HEK293 (cell line): ENCODE measurements around the gene TXNDC8.
A peak's percentile ranks its signal among the peaks of the same experiment; 100 is the strongest.

Experiments used
- FEZF1 ChIP-seq: fragments of 450-650 bp; formaldehyde crosslinking; IDR thresholded peaks from 2 replicates; pipeline ENCODE4 v1.5.1; 2016; ENCODE audit warnings: missing biosample characterization, missing genetic modification characterization
- GLI2 ChIP-seq: fragments of 450-650 bp; formaldehyde crosslinking; IDR thresholded peaks from 2 replicates; pipeline ENCODE4; 2017; ENCODE audit warnings: missing biosample characterization, missing genetic modification characterization, low read depth, borderline replicate concordance
- KLF1 ChIP-seq: fragments of 450-650 bp; formaldehyde crosslinking; IDR thresholded peaks from 2 replicates; pipeline ENCODE4 v1.5.1; 2016; ENCODE audit warnings: missing biosample characterization, missing genetic modification characterization
- MZF1 ChIP-seq: fragments of 450-650 bp; formaldehyde crosslinking; IDR thresholded peaks from 2 replicates; pipeline ENCODE4 v1.5.1; 2017; ENCODE audit warnings: missing biosample characterization, missing genetic modification characterization, borderline replicate concordance
- PRDM1 ChIP-seq: fragments of 450-650 bp; formaldehyde crosslinking; IDR thresholded peaks from 2 replicates; pipeline ENCODE4; 2016; ENCODE audit warnings: missing biosample characterization, missing genetic modification characterization
- SALL2 ChIP-seq: fragments of 450-650 bp; formaldehyde crosslinking; IDR thresholded peaks from 2 replicates; pipeline ENCODE4 v1.5.0; 2017; ENCODE audit warnings: missing biosample characterization, mild to moderate bottlenecking, missing genetic modification characterization, borderline replicate concordance
- SP2 ChIP-seq: fragments of 450-650 bp; formaldehyde crosslinking; IDR thresholded peaks from 2 replicates; pipeline ENCODE4 v1.5.1; 2016; ENCODE audit warnings: missing biosample characterization, missing genetic modification characterization
- TCF7L2 ChIP-seq: IDR thresholded peaks from 2 replicates; pipeline ENCODE4 v1.6.1; 2011; ENCODE audit warnings: low read depth, mild to moderate bottlenecking, inconsistent platforms, low read length, moderate library complexity, borderline replicate concordance
- TRIM28 ChIP-seq: IDR thresholded peaks from 2 replicates; pipeline ENCODE4 v1.6.1; 2011; ENCODE audit warnings: low read length, control low read depth, borderline replicate concordance
- WT1 ChIP-seq: fragments of 450-650 bp; formaldehyde crosslinking; IDR thresholded peaks from 2 replicates; pipeline ENCODE4 v1.5.1; 2016; ENCODE audit warnings: missing biosample characterization, missing genetic modification characterization
- ZBTB21 ChIP-seq: fragments of 450-650 bp; formaldehyde crosslinking; IDR thresholded peaks from 2 replicates; pipeline ENCODE4 v1.5.1; 2017; ENCODE audit warnings: missing biosample characterization, missing genetic modification characterization
- ZEB2 ChIP-seq: fragments of 450-650 bp; formaldehyde crosslinking; IDR thresholded peaks from 2 replicates; pipeline ENCODE4 v1.5.1; 2016; ENCODE audit warnings: missing biosample characterization, missing genetic modification characterization
- ZNF114 ChIP-seq: fragments of 450-650 bp; formaldehyde crosslinking; IDR thresholded peaks from 2 replicates; pipeline ENCODE4 v1.5.0; 2017; ENCODE audit warnings: missing biosample characterization, missing genetic modification characterization
- ZNF121 ChIP-seq: fragments of 450-650 bp; formaldehyde crosslinking; IDR thresholded peaks from 2 replicates; pipeline ENCODE4 v1.5.1; 2016; ENCODE audit warnings: missing biosample characterization, missing genetic modification characterization
- ZNF175 ChIP-seq: fragments of 450-650 bp; formaldehyde crosslinking; IDR thresholded peaks from 2 replicates; pipeline ENCODE4 v1.5.1; 2016; ENCODE audit warnings: missing biosample characterization, missing genetic modification characterization
- ZNF350 ChIP-seq: fragments of 450-650 bp; formaldehyde crosslinking; IDR thresholded peaks from 2 replicates; pipeline ENCODE4 v1.5.0; 2017; ENCODE audit warnings: missing biosample characterization, mild to moderate bottlenecking, missing genetic modification characterization
- ZNF404 ChIP-seq: fragments of 450-650 bp; formaldehyde crosslinking; IDR thresholded peaks from 2 replicates; pipeline ENCODE4 v1.5.1; 2017; ENCODE audit warnings: missing biosample characterization, missing genetic modification characterization
- ZNF423 ChIP-seq: fragments of 450-650 bp; formaldehyde crosslinking; IDR thresholded peaks from 2 replicates; pipeline ENCODE4 v1.5.1; 2016; ENCODE audit warnings: missing biosample characterization, missing genetic modification characterization
- ZNF48 ChIP-seq: fragments of 450-650 bp; formaldehyde crosslinking; IDR thresholded peaks from 2 replicates; pipeline ENCODE4 v1.5.1; 2016; ENCODE audit warnings: missing biosample characterization, missing genetic modification characterization
- ZNF558 ChIP-seq: fragments of 450-650 bp; formaldehyde crosslinking; IDR thresholded peaks from 2 replicates; pipeline ENCODE4 v1.5.1; 2016; ENCODE audit warnings: missing biosample characterization, missing genetic modification characterization
- ZNF621 ChIP-seq: fragments of 450-650 bp; formaldehyde crosslinking; IDR thresholded peaks from 2 replicates; pipeline ENCODE4 v1.5.1; 2017; ENCODE audit warnings: missing biosample characterization, missing genetic modification characterization
- ZNF624 ChIP-seq: fragments of 450-650 bp; formaldehyde crosslinking; IDR thresholded peaks from 2 replicates; pipeline ENCODE4 v1.5.1; 2017; ENCODE audit warnings: missing biosample characterization, missing genetic modification characterization
- ZNF629 ChIP-seq: fragments of 450-650 bp; formaldehyde crosslinking; IDR thresholded peaks from 2 replicates; pipeline ENCODE4 v1.5.1; 2017; ENCODE audit warnings: missing biosample characterization, missing genetic modification characterization
- ZNF670 ChIP-seq: fragments of 450-650 bp; formaldehyde crosslinking; IDR thresholded peaks from 2 replicates; pipeline ENCODE4 v1.5.1; 2016; ENCODE audit warnings: missing biosample characterization, missing genetic modification characterization, low read depth
- ZNF677 ChIP-seq: fragments of 450-650 bp; IDR thresholded peaks from 2 replicates; pipeline ENCODE4 v1.5.0; 2018; ENCODE audit warnings: missing biosample characterization, mild to moderate bottlenecking, missing genetic modification characterization, moderate library complexity
- ZNF776 ChIP-seq: fragments of 450-650 bp; formaldehyde crosslinking; IDR thresholded peaks from 2 replicates; pipeline ENCODE4 v1.5.0; 2017; ENCODE audit warnings: missing biosample characterization, missing genetic modification characterization, borderline replicate concordance
- ZSCAN16 ChIP-seq: fragments of 450-650 bp; formaldehyde crosslinking; IDR thresholded peaks from 2 replicates; pipeline ENCODE4 v1.5.1; 2016; ENCODE audit warnings: missing biosample characterization, missing genetic modification characterization
- TF ChIP-seq, protein P1 (sequence below): fragments of 450-650 bp; formaldehyde crosslinking; IDR thresholded peaks from 2 replicates; pipeline ENCODE4 v1.5.1; 2017; ENCODE audit warnings: missing biosample characterization, missing genetic modification characterization
- TF ChIP-seq, protein P2 (sequence below): fragments of 450-650 bp; formaldehyde crosslinking; conservative IDR thresholded peaks from 2 replicates; pipeline ENCODE4 v1.5.1; 2016; ENCODE audit warnings: low read depth, missing biosample characterization, missing genetic modification characterization
- TF ChIP-seq, protein P3 (sequence below): fragments of 450-650 bp; formaldehyde crosslinking; IDR thresholded peaks from 2 replicates; pipeline ENCODE4 v1.5.1; 2017; ENCODE audit warnings: missing biosample characterization, missing genetic modification characterization
- TF ChIP-seq, protein P4 (sequence below): fragments of 450-650 bp; IDR thresholded peaks from 2 replicates; pipeline ENCODE4 v1.5.1; 2018; ENCODE audit warnings: missing biosample characterization, mild to moderate bottlenecking, missing genetic modification characterization
- TF ChIP-seq, protein P5 (sequence below): fragments of 450-650 bp; formaldehyde crosslinking; IDR thresholded peaks from 2 replicates; pipeline ENCODE4 v1.5.1; 2016; ENCODE audit warnings: missing biosample characterization, missing genetic modification characterization

The TXNDC8 gene

DNA sequence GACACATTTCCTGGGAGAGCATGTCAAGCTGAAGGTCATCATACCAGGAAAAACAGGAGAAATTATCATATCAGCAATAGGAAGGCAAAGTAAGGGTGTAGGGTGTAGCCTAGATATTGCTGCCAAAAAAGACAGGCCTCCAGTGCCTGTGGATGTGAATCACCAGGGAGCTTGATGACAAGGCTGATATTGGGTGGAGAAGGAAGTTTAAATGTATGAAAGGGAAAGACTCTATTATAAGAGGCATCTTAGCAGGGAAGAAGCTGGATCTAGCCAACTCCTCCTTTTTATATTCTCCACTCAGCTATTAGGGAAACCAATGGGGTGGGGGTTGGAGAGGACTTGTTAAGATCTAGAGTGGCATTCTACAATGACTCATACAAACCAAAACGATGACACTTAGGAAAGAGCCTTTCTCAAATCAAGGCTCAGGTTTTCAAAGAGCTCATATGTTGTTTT is 13.4 kb upstream of the TXNDC8 start (continued):
- TF ChIP-seq ZNF175 (tag by site-specific recombination): no peak
- TF ChIP-seq ZNF423 (tag by site-specific recombination): no peak
- 0 out of 2 replicates have a peak, but pooled peaks have one; percentile 37 for TF ChIP-seq KLF1 (tag by site-specific recombination)
- TF ChIP-seq, protein P1, sequence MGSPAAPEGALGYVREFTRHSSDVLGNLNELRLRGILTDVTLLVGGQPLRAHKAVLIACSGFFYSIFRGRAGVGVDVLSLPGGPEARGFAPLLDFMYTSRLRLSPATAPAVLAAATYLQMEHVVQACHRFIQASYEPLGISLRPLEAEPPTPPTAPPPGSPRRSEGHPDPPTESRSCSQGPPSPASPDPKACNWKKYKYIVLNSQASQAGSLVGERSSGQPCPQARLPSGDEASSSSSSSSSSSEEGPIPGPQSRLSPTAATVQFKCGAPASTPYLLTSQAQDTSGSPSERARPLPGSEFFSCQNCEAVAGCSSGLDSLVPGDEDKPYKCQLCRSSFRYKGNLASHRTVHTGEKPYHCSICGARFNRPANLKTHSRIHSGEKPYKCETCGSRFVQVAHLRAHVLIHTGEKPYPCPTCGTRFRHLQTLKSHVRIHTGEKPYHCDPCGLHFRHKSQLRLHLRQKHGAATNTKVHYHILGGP: no peak
- TF ChIP-seq ZNF776 (tag by site-specific recombination): no peak
- TF ChIP-seq TRIM28: no peak
- no peak for TF ChIP-seq ZSCAN16
- TF ChIP-seq, protein P2, sequence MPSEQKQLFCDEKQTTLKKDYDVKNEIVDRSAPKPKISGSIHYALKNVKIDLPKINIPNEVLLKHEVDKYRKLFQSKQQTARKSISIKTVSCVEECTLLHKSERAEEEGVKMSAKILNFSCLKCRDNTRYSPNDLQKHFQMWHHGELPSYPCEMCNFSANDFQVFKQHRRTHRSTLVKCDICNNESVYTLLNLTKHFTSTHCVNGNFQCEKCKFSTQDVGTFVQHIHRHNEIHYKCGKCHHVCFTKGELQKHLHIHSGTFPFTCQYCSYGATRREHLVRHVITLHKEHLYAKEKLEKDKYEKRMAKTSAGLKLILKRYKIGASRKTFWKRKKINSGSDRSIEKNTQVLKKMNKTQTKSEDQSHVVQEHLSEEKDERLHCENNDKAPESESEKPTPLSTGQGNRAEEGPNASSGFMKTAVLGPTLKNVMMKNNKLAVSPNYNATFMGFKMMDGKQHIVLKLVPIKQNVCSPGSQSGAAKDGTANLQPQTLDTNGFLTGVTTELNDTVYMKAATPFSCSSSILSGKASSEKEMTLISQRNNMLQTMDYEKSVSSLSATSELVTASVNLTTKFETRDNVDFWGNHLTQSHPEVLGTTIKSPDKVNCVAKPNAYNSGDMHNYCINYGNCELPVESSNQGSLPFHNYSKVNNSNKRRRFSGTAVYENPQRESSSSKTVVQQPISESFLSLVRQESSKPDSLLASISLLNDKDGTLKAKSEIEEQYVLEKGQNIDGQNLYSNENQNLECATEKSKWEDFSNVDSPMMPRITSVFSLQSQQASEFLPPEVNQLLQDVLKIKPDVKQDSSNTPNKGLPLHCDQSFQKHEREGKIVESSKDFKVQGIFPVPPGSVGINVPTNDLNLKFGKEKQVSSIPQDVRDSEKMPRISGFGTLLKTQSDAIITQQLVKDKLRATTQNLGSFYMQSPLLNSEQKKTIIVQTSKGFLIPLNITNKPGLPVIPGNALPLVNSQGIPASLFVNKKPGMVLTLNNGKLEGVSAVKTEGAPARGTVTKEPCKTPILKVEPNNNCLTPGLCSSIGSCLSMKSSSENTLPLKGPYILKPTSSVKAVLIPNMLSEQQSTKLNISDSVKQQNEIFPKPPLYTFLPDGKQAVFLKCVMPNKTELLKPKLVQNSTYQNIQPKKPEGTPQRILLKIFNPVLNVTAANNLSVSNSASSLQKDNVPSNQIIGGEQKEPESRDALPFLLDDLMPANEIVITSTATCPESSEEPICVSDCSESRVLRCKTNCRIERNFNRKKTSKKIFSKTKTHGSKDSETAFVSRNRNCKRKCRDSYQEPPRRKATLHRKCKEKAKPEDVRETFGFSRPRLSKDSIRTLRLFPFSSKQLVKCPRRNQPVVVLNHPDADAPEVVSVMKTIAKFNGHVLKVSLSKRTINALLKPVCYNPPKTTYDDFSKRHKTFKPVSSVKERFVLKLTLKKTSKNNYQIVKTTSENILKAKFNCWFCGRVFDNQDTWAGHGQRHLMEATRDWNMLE (tag by site-specific recombination): 0 out of 2 replicates have a peak, but pooled peaks have one; percentile 12
- TF ChIP-seq, protein P3, sequence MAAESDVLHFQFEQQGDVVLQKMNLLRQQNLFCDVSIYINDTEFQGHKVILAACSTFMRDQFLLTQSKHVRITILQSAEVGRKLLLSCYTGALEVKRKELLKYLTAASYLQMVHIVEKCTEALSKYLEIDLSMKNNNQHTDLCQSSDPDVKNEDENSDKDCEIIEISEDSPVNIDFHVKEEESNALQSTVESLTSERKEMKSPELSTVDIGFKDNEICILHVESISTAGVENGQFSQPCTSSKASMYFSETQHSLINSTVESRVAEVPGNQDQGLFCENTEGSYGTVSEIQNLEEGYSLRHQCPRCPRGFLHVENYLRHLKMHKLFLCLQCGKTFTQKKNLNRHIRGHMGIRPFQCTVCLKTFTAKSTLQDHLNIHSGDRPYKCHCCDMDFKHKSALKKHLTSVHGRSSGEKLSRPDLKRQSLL: no peak
- TF ChIP-seq ZNF114 (tag by site-specific recombination): no peak
- TF ChIP-seq ZNF670 (tag by site-specific recombination): no peak
- TF ChIP-seq FEZF1: 0 out of 2 replicates have a peak, but pooled peaks have one; percentile 40
- TF ChIP-seq, protein P4, sequence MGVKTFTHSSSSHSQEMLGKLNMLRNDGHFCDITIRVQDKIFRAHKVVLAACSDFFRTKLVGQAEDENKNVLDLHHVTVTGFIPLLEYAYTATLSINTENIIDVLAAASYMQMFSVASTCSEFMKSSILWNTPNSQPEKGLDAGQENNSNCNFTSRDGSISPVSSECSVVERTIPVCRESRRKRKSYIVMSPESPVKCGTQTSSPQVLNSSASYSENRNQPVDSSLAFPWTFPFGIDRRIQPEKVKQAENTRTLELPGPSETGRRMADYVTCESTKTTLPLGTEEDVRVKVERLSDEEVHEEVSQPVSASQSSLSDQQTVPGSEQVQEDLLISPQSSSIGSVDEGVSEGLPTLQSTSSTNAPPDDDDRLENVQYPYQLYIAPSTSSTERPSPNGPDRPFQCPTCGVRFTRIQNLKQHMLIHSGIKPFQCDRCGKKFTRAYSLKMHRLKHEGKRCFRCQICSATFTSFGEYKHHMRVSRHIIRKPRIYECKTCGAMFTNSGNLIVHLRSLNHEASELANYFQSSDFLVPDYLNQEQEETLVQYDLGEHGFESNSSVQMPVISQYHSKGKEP (tag by site-specific recombination): no peak
- no peak for TF ChIP-seq ZBTB21 (tag by site-specific recombination)
- no peak for TF ChIP-seq ZNF121
- TF ChIP-seq ZNF629 (tag by site-specific recombination): no peak
- no peak for TF ChIP-seq SP2 (tag by site-specific recombination)
- no peak for TF ChIP-seq ZNF404 (tag by site-specific recombination)
- TF ChIP-seq ZNF558: no peak
- no peak for TF ChIP-seq ZNF677 (tag by site-specific recombination)
- TF ChIP-seq ZEB2 (tag by site-specific recombination): 0 out of 2 replicates have a peak, but pooled peaks have one; percentile 26
- 0 out of 2 replicates have a peak, but pooled peaks have one; percentile 26 for TF ChIP-seq PRDM1
- TF ChIP-seq SALL2 (tag by site-specific recombination): no peak
- no peak for TF ChIP-seq TCF7L2
- TF ChIP-seq ZNF48 (tag by site-specific recombination): no peak
- no peak for TF ChIP-seq MZF1 (tag by site-specific recombination)
- TF ChIP-seq GLI2: no peak
- TF ChIP-seq WT1 (tag by site-specific recombination): no peak
- TF ChIP-seq, protein P5, sequence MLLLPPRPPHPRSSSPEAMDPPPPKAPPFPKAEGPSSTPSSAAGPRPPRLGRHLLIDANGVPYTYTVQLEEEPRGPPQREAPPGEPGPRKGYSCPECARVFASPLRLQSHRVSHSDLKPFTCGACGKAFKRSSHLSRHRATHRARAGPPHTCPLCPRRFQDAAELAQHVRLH: no peak
- no peak for TF ChIP-seq ZNF350 (tag by site-specific recombination)
- no peak for TF ChIP-seq ZNF621 (tag by site-specific recombination)
- TF ChIP-seq ZNF624: no peak
